A673 (cell line): ENCODE measurements around the gene HYDIN.
"Not testable (repeated sequence)": the region's sequence is repeated elsewhere in the genome, so short reads cannot be mapped to it uniquely, and the experiment has no call there.

Experiments
- EZH2 ChIP-seq: fragments of 200-600 bp; sonication (generic); IDR thresholded peaks from 2 replicates; pipeline ENCODE4 v1.6.1; 2017; ENCODE audit warnings: borderline replicate concordance, low read depth, mild to moderate bottlenecking, mixed read lengths, antibody characterized with exemption, low read length; ENCODE audit not compliant: poor library complexity, severe bottlenecking
- TF ChIP-seq, protein P1 (sequence below): fragments of 300-800, 200-600 bp; sonication (generic); conservative IDR thresholded peaks from 2 replicates; pipeline ENCODE4 v1.5.1; 2017; ENCODE audit warnings: low read depth, mild to moderate bottlenecking, antibody characterized with exemption, low read length, moderate library complexity, mixed read lengths

DNA sequence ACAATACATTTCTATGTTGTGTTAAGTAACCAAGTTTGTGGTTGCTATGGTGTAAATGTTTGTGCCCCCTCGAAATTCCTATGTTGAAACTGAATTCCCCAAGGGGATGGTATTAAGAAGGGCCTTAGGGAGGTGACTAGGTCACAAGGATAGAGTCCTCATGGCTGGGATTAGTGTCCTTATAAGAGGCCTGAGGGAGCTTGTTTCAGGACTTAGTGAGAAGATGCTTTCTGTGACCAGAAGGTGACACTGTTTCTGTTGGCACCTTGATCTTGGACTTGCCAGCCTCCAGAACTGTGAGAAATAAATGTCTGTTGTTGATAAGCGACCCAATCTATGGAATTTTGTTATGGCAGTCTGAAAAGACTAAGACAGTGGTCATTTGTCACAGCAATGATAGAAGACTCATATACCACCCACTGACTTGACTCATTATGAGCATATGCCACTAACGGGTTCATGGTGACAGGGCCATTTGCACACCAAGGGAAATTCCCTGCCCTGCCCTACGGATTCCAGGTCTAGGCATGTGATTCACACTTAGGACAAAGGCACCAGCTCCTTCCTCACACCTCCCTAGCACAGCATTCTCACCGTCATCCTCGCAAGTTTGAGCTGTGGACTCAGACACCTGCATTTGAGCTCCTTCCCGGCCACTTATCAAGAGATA is 290.7 kb downstream of the HYDIN start:
- TF ChIP-seq, protein P1, sequence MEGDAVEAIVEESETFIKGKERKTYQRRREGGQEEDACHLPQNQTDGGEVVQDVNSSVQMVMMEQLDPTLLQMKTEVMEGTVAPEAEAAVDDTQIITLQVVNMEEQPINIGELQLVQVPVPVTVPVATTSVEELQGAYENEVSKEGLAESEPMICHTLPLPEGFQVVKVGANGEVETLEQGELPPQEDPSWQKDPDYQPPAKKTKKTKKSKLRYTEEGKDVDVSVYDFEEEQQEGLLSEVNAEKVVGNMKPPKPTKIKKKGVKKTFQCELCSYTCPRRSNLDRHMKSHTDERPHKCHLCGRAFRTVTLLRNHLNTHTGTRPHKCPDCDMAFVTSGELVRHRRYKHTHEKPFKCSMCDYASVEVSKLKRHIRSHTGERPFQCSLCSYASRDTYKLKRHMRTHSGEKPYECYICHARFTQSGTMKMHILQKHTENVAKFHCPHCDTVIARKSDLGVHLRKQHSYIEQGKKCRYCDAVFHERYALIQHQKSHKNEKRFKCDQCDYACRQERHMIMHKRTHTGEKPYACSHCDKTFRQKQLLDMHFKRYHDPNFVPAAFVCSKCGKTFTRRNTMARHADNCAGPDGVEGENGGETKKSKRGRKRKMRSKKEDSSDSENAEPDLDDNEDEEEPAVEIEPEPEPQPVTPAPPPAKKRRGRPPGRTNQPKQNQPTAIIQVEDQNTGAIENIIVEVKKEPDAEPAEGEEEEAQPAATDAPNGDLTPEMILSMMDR: not testable (repeated sequence)
- TF ChIP-seq EZH2: not testable (repeated sequence)
